ENCODE data around the gene DUSP11.
A peak's percentile ranks its signal among the peaks of the same experiment; 100 is the strongest.
"Not testable (repeated sequence)": the region's sequence is repeated elsewhere in the genome, so short reads cannot be mapped to it uniquely, and the experiment has no call there.

DUSP11 gene

DNA sequence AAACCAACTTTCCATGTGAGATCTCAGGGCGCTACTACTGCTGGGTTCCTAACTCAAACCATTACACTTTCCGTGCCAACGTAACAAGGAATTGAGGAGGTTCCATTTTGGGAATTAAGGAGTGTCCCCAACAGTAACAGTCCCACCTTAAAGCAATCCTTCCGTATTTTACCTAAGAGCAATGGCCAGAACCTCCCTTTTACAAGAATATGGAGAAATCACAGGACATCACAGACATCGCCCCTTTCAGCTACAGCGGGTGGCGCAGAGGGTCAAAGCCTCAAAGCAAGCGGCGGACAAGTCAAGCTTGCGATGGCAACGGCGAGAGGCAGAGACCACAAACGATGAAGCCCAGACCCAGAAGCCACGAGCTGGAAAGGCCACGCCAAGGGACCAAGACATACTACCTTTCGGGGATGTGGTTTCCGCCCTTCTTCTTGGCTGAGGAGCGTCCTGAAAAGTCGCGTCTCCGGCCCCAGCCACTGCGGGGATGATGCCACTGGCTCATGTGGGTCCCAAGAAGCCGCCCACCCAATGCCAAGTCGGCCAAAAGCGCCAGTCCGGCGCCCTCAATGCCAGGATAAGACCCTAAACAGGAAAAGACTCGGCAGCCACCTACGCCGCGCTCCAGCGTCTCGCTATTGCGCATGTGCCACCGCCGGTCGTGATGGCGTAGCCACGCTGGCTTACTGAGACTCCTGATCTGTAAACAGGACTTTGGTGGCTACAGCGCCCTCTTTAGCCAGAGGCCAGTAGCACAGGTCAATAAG, at the start of gene DUSP11:
DUSP11 (minus strand) TSS at position 637 of the 770 bp plus-strand sequence; CDS start at position 508, 129 bp downstream.
- FAIRE-seq (peak; percentile 75), DNase-seq (ENCODE audit: low spot score) (peak; percentile 87)

DNA sequence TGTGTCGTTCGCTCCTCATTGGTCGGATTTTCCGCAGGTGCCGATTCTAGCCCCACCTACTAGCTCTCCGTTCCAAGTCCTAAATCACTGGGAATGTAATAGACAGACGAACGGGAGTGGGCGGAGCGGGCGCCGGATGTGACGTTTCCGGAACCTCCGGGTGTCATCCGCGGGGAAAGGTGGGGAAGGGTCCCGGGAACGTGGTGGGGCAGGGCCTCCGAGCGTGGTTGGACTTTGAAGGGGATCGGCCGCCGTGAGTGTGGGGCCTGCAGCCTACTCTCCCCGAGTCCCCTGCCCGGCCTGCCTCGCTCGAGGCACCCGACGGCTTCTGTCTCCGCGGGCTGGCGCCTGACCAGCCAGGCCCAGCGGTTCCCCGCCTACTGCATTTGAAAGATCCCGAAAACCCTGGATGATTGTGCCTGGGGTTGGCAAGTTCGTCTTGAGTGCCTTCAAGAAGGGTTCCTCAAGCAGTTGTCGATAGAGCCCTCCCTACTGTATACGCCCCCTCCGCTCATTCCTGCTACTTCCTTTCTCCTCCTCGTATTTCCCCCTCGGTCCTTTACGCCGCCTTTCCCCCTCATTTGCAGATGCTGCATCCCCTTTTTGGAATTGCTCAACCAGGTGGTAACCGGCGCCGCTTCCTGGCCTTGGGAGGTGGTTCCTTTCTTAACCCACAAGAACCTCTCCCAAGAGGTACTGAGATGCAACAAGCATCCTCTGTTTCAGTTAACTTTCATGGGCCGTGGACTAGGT, 49.1 kb upstream of the DUSP11 start, which contains the start of gene STAMBP:
STAMBP (plus strand) TSS at position 144 of the 753 bp plus-strand sequence. CDS start 1,896 bp downstream, outside the sequence.
- peak; percentile 91 for DNase-seq (ENCODE audit: low spot score)
- FAIRE-seq: peak; percentile 89

DNA sequence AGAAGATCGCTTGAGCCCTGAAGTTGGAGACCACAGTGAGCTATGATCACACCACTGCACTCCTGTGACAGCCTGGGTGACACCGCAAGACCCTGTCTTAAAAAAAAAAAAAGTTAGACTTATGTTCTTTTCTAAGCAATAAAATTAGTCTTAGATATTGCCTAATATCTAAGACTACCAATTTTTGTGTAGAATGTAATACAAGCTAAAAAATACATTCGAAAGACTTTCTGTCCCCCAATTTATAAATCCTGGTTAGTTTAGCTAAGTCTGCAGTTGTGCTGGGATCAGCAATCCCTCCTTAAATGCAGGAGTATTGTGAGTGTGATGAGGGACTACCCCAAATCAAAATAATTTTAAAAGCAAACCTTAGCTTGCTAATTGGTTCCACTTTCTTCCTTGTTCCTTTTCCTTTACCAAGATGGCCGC, 48.5 kb upstream of the DUSP11 start:
- DNase-seq (ENCODE audit: low spot score) (no peak), FAIRE-seq (no peak)

DNA sequence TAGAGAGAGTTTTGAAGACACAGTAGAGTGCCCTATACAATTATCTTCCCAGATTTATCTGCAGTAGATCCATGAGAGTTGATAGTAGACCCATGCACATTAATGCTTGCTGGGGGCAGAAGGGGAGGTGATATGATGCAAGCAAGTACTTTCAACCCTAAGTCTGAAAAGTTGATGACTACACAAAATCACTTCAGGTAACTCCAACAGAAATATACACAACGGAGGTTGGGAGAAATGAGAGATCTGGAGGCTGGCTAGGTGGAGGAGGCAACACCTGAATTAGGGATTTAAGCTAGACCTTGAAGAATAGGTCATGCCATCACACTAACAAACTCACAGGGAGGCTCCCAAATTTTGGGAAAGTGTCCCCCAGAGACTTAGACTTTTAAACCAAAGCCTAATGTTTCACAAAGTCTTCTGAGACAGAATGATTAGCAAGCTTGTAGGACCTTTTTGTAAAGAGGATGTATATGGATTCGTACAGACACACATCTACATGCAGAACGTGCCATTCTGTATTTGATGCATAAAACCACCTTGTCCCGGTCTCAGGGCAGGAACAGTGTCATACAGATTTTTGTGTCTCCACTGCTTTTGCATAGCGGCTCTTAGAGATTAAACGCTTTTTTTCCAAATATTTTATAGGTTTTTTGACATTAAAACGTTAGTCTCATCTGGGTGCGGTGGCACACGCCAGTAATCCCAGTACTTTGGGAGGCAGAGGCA, 47.9 kb upstream of the DUSP11 start:
- FAIRE-seq: no peak
- DNase-seq (ENCODE audit: low spot score): no peak

DNA sequence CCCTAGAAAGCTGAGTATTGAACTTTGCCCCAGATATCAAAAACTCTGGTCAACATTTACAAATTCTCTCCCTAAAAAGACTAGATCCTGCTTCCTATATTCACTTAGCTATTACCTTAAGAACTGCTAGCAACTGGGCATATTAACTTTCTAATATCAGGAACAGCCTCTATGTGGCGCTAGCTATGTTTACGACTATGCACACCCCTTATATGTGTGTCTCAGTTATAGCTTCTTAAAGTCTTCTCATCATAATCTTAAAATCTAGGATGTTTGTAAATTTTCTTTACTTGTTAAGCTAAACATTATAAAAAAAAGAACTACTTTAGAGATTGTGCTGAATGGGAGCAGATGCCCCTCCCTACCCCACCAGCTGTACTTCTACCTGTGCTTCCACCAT, 47.1 kb upstream of the DUSP11 start:
- peak; percentile 37 for DNase-seq (ENCODE audit: low spot score)
- peak; percentile 44 for FAIRE-seq

DNA sequence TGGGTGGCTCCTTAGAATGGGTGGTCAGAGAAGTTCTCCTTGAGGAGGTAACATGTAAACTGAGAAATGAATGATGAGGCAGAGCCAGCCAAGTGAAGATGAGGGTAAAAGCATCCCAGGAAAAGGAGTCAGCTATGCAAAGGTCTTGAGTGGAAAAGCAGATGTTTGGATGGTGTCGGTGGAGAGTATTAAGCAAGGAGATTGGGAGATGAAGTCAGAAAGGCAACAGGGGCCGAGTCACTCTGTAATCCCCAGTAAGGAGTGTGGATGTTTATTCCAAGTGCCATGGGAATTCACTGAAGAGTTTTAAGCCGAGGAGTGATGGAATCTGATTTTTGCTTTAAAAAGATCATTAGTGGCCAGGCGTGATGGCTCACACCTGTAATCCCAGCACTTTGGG, 45.5 kb upstream of the DUSP11 start:
- DNase-seq (ENCODE audit: low spot score) (no peak), FAIRE-seq (no peak)

DNA sequence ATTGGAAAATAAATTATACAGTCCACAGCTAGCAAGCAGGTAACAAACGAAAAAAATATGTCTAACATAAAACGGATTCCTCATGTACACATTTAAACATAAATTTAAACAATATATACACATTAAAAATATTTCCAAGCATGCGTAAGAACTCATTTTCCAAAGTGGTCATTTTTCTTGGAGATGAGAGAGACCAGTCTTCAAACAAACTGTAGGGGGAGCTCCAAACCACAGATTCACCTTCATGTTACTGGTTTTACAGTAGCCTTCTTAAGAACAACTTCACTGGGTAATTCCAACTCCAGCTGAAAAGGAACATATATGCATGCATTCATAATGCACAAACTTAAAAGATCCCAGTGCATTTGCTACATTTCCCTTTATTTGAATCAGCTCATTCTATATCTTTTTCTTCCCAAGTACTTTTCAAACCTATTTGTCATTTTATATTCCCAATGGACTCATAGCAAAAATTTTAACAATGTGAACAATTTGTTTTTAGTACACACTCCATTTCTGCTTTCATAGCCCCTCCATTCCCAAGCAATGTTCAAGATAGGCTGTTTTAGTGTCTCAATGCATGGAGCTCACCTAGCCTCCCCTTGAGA, 44.1 kb upstream of the DUSP11 start:
- DNase-seq (ENCODE audit: low spot score) (peak; percentile 56), FAIRE-seq (peak; percentile 80)

DNA sequence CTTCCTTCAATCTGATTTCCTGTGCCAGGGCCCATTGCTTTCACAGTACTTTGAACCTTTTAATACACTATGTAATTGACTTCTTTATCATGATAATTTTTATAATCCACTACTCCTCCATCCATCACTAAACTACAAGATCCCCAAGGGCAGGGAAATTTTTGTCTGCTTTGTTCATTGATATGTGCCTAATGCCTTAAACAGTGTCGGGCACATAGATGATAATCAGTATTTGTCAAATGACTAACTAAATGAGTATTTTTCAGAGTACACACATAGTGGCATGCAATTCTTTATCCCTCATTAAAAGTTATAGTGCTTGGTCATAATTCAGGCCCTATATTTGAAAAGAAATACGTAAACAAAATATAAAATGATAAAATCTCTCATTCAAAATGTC, 43.5 kb upstream of the DUSP11 start:
- FAIRE-seq: no peak
- no peak for DNase-seq (ENCODE audit: low spot score)

DNA sequence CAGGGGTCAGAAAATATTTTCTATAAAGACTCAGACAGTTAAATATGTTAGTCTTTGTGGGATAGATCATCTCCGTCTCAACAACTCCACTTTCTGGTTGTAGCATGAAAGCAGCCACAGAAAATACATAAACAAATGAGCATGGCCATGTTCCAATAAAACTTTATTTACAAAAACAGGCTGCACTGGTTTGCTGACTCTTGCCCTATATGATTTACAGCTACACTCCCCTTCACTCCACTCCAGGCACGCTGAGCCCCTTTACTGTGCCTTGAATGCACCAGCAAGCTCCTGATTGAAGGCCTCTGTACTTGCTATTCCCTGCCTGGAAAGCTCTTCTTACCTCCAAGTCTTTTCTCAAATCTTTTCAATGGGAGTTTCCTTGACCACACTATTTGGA, 43.1 kb upstream of the DUSP11 start:
- DNase-seq (ENCODE audit: low spot score) (no peak), FAIRE-seq (no peak)

DNA sequence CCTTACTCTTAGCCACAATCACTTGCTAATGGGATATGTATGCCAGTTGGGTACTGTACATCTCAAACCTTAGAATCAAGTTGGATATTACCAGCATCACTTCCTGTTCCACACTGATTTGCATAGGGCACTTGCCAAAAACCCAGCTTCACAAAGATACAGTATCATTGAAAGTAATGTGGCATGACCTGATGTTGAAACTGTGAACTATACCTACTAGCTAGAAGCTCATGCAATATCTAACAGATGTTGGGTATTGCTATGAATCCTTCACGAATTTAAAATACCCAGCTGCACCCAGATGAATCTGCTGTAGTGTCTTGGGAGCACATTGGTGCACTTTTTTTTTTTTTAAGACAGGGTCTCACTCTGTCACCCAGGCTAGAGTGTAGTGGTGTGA, 42.4 kb upstream of the DUSP11 start:
- FAIRE-seq (no peak), DNase-seq (ENCODE audit: low spot score) (no peak)

DNA sequence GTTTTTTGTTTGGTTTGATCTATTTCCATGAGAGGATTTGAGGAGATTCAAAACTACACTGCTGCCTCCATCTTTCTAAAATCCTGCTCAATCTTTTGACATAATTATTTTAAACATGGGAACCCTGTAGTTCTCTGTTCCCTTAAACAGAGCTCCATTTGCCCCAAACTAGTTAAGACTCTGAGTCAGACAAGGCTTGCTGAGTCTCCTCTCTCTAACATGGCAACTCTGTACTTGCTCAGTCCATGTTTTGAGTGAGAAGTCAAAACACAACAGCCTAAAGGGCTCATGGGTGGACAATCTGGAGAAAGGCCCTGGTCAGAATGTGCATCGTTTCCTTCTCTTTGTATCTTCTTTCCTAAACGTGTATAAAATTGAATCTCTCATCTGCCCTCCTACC, 41.8 kb upstream of the DUSP11 start:
- FAIRE-seq (no peak), DNase-seq (ENCODE audit: low spot score) (no peak)

DNA sequence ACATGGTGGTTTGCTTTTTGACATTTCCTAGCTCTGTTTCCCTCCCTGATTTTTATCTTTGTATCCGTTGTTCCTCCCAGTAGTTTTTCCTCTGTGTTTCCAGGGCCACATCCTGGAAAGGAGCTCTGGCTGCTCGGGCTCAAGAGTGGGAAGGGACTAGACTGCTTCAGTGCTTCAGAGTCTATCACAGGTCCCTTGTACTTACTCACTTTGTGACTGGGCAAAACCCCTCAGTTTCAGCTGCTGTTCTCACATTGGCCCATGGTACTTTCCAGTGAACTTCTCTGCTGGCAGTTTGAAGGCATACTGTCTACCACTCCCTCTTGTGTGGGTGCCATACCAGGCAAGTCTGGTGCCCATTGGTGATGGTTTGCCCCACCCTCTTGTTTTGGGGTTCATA, 41.3 kb upstream of the DUSP11 start:
- no peak for FAIRE-seq

DNA sequence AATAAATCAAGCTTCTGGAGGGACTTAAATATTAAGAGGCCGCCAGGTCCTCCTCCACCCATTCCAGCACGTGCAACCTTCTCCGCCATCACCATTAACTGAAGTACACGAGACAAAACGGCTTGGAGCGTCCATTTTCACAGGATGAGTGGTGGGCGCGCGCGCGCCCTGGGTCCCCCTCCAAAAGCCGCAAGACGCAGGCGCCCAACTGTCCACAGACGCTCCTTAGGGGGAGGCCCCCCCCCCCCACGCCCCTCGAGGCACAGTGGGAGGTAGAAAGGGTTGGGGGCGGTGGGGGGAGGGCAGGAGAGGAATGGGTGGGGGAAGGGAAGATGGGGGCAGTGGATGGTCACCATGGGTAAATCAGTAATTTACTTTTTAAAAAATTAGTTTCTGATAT, 38.4 kb upstream of the DUSP11 start:
- DNase-seq (ENCODE audit: low spot score) (no peak), FAIRE-seq (no peak)

More for the DNA sequence above, 41.3 kb upstream of the DUSP11 start:
- no peak for DNase-seq (ENCODE audit: low spot score)

DNA sequence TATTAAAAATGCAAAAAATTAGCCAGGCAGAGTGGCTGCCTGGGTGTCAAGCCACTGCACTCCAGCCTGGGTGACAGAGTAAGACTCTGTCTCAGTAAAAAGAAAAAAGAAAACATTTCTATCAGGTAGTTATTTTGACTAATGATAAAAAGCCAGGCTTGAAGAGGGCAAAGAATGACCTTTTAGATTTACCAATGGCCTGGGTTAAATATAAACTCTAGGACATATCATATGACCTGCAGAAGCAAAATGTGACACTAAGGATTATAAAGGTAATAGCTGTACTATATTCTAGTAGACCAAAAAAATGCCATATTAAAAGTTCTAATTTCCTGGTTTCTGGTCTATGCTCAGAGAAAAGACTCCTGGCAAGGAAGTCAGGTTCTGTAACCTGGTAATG, 32.7 kb upstream of the DUSP11 start:
- DNase-seq (ENCODE audit: low spot score) (no peak), FAIRE-seq (no peak)

DNA sequence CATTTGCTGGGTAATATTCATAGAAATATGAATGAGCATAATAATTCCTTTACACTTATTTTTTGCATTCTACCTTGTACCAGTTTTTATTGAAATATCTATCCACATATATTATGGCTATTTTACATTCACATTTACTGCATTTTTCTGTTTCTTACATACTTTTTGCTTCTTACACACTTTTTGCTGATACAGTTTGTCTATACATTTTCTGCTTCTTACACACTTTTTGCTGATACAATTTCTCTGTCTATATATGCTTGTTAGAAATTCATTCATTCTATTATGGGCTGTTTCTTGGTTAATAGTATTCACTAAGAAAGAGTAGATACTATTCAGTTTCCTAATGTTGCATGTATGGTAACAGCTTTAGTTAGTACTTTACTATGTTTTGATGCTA, 32.0 kb upstream of the DUSP11 start:
- FAIRE-seq: no peak

DNA sequence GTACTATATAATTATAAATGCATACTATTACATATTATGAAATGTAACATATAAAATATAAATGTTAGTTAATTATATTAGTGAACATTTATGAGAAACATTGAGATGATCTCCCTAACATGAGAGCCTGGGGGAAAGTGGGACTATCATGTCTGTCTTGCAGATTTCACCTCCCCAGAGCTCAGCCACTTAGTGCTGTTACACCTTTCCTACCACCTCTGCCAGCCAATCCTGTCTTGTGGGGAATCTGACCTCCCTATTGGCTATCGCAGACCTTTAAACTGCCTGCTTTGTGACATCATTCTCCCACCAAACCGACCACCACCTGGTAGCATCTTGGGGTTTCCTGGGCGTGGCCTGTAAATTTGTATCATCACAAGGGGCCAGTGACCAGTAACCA, 4.0 kb upstream of the DUSP11 start, which contains the start of gene C2orf78:
C2orf78 (plus strand) TSS at position 301 of the 400 bp plus-strand sequence. CDS start 127 bp downstream, outside the sequence.
- FAIRE-seq; DNase-seq (ENCODE audit: low spot score): not testable (repeated sequence)

More for the DNA sequence above, 32.0 kb upstream of the DUSP11 start:
- no peak for DNase-seq (ENCODE audit: low spot score)

DNA sequence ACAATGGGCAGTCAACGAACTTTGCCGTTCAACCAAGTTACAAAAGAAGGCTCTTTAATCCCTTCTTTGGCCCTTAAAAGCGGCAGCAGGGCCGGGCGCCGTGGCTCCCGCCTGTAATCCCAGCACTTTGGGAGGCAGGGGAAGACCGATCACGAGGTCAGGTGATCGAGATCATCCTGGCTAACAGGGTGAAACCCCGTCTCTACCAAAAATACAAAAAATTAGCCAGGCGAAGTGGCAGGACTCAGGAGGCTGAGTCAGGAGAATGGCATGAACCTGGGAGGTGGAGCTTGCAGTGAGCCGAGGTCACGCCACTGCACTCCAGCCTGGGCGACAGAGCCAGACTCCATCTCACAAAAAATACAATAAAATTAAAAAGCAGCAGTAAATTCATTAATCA, 3.5 kb upstream of the DUSP11 start:
- not testable (repeated sequence) for FAIRE-seq

DNA sequence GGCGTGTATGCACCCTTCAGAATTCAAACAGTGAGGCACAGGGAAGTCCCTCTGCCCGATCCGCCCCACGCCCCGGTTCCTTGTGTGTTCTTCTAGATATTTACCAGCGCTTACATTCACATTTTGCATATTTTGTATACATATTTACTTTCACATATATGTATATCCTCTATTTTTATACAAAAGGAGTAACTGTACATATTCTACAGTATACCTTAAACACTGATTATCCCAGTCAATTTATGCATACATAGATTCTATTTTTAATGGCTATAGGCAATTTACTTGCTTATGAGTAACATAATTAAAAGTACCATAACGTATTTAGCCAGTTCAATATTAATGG, 307 bp upstream of the DUSP11 start:
- DNase-seq (ENCODE audit: low spot score): no peak

More for the DNA sequence above, 3.5 kb upstream of the DUSP11 start:
- peak; percentile 48 for DNase-seq (ENCODE audit: low spot score)

DNA sequence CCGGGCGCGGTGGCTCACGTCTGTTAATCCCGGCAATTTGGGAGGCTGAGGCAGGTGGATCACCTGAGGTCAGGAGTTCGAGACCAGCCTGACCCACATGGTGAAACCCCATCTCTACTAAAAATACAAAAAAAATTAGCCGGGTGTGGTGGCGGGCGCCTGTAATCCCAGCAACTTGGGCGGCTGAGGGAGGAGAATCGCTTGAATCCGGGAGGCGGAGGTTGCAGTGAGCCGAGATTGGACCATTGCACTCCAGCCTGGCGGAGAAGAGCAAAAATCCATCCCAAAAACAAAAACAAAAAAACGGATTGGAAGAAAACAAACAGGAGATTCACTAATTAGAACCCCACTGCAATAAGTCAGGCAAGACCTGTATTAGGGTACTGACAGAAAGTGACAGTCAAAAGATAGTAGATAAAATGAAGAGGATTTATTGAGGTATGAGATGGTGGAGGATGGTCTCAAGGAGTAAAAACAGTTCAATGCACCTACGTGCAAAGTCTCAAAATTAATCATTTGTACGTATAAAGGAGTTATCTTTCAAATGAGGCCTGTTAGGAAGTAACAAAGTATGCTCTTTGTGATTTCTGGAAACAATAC, 936 bp downstream of the DUSP11 start:
- DNase-seq (ENCODE audit: low spot score); FAIRE-seq: not testable (repeated sequence)

More for the DNA sequence above, 307 bp upstream of the DUSP11 start:
- FAIRE-seq: no peak

DNA sequence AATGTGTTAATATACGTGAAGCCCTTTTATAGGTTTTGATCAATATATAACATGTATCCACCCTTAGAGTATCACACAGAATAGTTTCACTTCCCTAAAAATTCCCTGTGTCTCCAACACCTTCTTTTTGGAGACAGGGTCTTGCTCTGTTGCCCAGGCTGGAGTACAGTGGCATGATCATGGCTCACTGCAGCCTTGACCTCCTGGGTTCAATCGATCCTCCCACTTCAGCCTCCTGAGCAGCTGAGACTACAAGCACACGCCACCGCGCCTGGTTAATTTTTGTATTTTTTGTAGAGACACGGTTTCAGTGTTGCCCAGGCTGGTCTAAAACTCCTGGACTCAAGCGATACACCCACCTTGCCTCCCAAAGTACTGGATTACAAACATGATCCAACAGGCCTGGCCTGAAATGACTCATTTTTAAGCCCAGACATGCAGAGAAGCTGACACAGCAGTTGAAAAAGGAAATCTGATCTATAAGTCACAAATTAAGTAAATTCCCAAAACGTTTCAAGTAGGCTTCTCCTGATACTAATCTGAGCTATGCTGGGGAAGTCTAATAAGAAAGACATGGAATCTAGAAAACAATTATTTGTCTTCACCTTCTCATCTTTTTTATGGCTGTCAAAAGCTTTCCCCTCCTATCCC, 2.9 kb downstream of the DUSP11 start:
- FAIRE-seq: no peak
- no peak for DNase-seq (ENCODE audit: low spot score)
